ENCODE measurements around the gene RCOR1.

The RCOR1 gene

GRCh38 chr14:102717276-102717675, 124.8 kb downstream of the RCOR1 start:
- Histone ChIP-seq H4K20me1 (ENCODE audit: low read depth, low read length) (no peaks in the 10 kb centered on the region), H3K27me3 (ENCODE audit: low read length) (no peaks in the 10 kb centered on the region), H3K9ac (ENCODE audit: low read length) (no peak overlapping the region), H2AFZ (ENCODE audit: low read depth, low read length, severe bottlenecking) (no peak overlapping the region), H3K27ac (ENCODE audit: low read depth, low read length) (no peak overlapping the region), H3K9me3 (ENCODE audit: insufficient read depth, low read length) (no peaks in the 10 kb centered on the region), H3K9me2 (replicated peaks; ENCODE audit: insufficient read depth, low read length) (no peaks in the 10 kb centered on the region), H3F3A (ENCODE audit: insufficient read depth) (no peaks in the 10 kb centered on the region), H3K79me2 (ENCODE audit: insufficient read depth, low read length) (no peaks in the 10 kb centered on the region), H3K4me2 (ENCODE audit: low read depth, low read length, poor library complexity, severe bottlenecking) (no peak overlapping the region), H3K4me3 (ENCODE audit: insufficient read depth, low read length, poor library complexity, severe bottlenecking) (no peak overlapping the region), H3K36me3 (ENCODE audit: low read length) (peaks cover 10% of the 10 kb centered on the region; the same call in 1 of the 2 replicates)
- TF ChIP-seq CTCF (IDR thresholded peaks at IDR 0.05; ENCODE audit: insufficient read depth, low read length, poor library complexity, severe bottlenecking) (no peak), EZH2phosphoT487 (conservative IDR thresholded peaks at IDR 0.05; ENCODE audit: low read length) (no peak)

- no peak overlapping the region for H3K4me3 ChIP-seq (ENCODE audit: insufficient read depth, low read length, poor library complexity, severe bottlenecking)
- peaks cover 12% of the 10 kb centered on the region; the same call in 1 of the 2 replicates for H3K36me3 ChIP-seq (ENCODE audit: low read length)
- H3K4me2 ChIP-seq (ENCODE audit: low read depth, low read length, poor library complexity, severe bottlenecking): no peak overlapping the region
- no peak overlapping the region for H3K9ac ChIP-seq (ENCODE audit: low read length)
- no peak overlapping the region for H2AFZ ChIP-seq (ENCODE audit: low read depth, low read length, severe bottlenecking)
- H3K79me2 ChIP-seq (ENCODE audit: insufficient read depth, low read length): no peaks in the 10 kb centered on the region
- H4K20me1 ChIP-seq (ENCODE audit: low read depth, low read length): no peaks in the 10 kb centered on the region
- H3K9me3 ChIP-seq (ENCODE audit: insufficient read depth, low read length): no peaks in the 10 kb centered on the region
- no peaks in the 10 kb centered on the region for H3K9me2 ChIP-seq (replicated peaks; ENCODE audit: insufficient read depth, low read length)
- H3F3A ChIP-seq (ENCODE audit: insufficient read depth): no peaks in the 10 kb centered on the region
- no peak for TF ChIP-seq EZH2phosphoT487 (conservative IDR thresholded peaks at IDR 0.05; ENCODE audit: low read length)
- no peak for TF ChIP-seq CTCF (IDR thresholded peaks at IDR 0.05; ENCODE audit: insufficient read depth, low read length, poor library complexity, severe bottlenecking)
- no peaks in the 10 kb centered on the region for H3K27me3 ChIP-seq (ENCODE audit: low read length)
- no peak overlapping the region for H3K27ac ChIP-seq (ENCODE audit: low read depth, low read length)
Observed at GRCh38 chr14:102722646-102723045, 130.2 kb downstream of the RCOR1 start.

GRCh38 chr14:102723650-102724049, 131.2 kb downstream of the RCOR1 start:
- no peaks in the 10 kb centered on the region for H3K9me2 ChIP-seq (replicated peaks; ENCODE audit: insufficient read depth, low read length)
- H3F3A ChIP-seq (ENCODE audit: insufficient read depth): no peaks in the 10 kb centered on the region
- peaks cover 13% of the 10 kb centered on the region; the same call in 1 of the 2 replicates for H3K36me3 ChIP-seq (ENCODE audit: low read length)
- H3K9ac ChIP-seq (ENCODE audit: low read length): no peak overlapping the region
- no peaks in the 10 kb centered on the region for H3K9me3 ChIP-seq (ENCODE audit: insufficient read depth, low read length)
- H3K27ac ChIP-seq (ENCODE audit: low read depth, low read length): no peak overlapping the region
- no peaks in the 10 kb centered on the region for H3K27me3 ChIP-seq (ENCODE audit: low read length)
- H3K4me3 ChIP-seq (ENCODE audit: insufficient read depth, low read length, poor library complexity, severe bottlenecking): no peak overlapping the region
- no peak overlapping the region for H3K4me2 ChIP-seq (ENCODE audit: low read depth, low read length, poor library complexity, severe bottlenecking)
- no peak overlapping the region for H2AFZ ChIP-seq (ENCODE audit: low read depth, low read length, severe bottlenecking)
- no peaks in the 10 kb centered on the region for H3K79me2 ChIP-seq (ENCODE audit: insufficient read depth, low read length)
- TF ChIP-seq CTCF (IDR thresholded peaks at IDR 0.05; ENCODE audit: insufficient read depth, low read length, poor library complexity, severe bottlenecking) (no peak), EZH2phosphoT487 (conservative IDR thresholded peaks at IDR 0.05; ENCODE audit: low read length) (no peak)
- H4K20me1 ChIP-seq (ENCODE audit: low read depth, low read length): no peaks in the 10 kb centered on the region
